Measurements from ENCODE around the gene DNAJC1.

The DNAJC1 gene

DNA sequence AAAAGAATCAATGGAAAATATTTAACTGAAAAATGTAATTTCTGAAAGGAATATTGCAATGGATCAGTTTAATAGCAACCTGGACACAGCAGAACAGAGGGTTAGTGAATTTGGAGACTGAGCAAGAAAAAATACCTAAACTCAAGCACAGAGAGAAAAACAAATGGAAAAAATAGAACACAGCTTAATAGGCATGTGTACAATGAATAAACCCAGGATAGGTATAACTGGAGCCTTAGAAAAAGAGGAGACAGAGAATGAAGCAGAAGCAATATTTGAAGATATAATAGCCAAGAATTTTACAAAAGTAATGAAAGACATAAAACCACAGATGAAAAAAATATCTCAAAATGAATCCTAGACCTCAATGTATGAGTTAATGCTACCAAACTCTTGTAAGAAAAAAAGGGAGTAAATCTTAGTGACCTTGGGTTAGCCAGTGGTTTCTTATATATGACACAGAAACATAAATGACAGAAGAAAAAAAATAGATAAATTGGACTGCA is 2.9 kb upstream of the DNAJC1 start:
- no peak for DNase-seq (ENCODE audit: low spot score)

DNA sequence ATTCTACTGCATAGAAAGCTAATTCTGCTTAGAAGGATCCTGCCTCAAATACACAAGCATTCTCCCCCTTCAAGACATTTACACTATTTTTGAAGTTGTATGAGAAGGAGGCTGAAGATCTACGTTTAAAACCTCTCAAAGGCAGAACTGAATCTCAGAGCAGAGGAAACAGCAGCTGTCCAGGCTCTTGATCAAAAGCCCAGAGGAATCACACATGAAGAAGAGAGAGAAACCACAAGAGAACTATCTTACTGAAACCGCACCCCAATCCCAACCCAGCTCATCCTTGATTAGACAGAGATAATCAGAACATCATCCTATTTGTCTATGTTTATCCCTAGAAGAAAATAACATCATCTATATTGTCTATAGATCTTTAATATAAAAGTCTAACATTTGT is 2.2 kb upstream of the DNAJC1 start:
- DNase-seq (ENCODE audit: low spot score) = no peak

DNA sequence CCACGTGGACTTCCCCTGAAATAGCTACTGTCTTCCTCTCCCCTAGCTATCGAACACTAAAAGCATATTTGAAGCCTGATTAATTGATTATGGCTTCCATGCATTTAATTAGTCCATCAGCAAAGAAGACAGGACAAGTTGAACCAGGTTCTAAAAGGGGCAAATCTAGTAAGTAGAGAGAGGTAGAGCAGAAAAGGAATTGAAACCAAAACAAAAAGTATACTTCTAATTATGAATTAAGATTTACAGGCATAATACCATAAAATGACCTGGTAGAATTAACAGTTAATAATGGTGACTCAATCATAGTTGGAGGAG is 393 bp upstream of the DNAJC1 start:
- no peak for DNase-seq (ENCODE audit: low spot score)

DNA sequence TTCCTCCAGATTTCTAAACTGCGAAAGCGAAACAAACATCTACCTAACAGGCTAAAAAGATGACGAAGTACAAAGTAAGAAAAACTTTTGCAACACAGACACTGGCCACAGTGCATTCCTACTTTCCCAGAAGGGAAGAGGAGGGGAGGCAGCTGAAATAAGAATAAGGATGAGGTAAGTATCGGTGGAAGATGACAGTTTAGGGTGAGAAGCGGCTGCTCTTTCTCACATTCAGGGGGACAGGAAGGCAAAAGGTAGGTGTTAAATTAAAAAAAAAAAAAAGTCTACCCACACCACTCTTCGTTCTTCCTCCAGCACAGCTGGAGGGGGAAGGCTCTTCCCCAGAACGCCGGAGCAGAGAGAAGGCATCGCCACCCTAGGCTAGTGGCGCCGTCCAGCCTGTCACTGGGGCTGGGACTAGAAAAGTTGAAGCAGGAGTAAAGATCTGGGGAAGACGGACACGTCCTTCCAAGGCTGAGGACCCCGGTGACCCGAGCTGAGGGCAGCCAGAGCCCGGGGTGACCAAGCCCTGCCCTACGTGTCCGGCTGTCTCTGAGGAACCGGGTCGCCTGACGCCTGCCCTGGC is 846 bp downstream of the DNAJC1 start:
- no peak for DNase-seq (ENCODE audit: low spot score)

DNA sequence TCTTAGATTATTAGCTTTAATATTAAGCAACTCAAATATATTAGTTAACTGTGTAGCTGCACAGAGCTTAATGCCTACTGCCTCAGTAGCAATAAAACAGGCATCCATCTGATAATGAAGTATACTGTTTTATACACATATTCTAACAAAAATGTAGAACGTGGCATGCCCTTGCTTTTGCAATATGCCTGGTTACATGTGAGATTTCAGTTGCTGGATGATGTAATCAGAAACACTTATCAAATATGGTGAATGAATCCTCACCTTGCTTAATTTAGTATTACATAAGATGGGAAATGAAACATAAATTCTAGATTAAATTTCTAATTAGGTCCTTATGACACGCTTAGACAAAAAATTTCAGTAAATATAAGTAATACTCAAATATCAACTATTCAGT is 8.0 kb downstream of the DNAJC1 start:
- DNase-seq (ENCODE audit: low spot score) = no peak

DNA sequence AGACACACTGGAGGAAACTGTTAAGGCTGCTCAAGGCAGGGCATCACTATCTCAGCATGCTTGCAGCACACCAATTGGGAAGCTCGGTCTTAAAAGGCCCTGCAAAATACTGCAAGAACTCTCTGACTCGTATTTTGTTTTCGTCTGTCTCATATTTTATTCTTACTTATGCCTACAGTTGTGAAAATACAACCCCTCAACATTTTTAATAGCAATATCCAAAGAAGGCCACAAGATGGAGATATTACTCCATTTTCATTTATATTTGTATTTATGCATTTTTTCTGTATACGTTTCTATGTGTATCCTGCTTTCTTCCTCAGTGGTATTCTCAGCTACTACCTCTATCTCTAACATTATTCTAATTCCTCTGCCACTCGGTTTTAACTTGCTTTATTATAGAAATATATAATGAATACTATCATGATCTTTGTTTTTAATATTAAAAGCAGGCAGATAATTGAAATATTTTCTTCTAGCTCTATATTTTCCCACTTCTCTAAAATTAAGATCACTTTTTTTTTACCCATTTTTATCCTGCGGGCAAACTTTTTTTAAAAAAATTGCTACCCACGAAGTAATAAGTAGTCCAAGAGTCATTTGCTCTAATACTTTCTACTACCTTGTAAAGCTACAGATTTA is 10.0 kb downstream of the DNAJC1 start:
- no peak for DNase-seq (ENCODE audit: low spot score)

DNA sequence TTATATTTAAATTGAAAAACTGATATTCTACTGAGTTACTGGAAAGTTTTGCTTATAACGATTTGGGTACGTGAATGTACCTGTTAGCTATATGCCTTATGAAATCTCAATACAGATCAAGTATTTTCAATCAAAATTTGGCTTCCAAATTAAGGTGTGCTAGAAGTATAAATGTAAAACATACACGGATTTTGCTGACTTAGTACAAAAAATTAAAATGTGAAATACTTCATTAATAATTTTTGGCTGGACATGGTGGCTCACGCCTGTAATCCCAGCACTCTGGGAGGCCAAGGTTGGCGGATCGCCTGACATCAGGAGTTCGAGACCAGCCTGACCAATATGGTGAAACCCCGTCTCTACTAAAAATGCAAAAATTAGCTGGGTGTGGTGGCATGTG is 11.7 kb downstream of the DNAJC1 start:
- DNase-seq (ENCODE audit: low spot score) = no peak

DNA sequence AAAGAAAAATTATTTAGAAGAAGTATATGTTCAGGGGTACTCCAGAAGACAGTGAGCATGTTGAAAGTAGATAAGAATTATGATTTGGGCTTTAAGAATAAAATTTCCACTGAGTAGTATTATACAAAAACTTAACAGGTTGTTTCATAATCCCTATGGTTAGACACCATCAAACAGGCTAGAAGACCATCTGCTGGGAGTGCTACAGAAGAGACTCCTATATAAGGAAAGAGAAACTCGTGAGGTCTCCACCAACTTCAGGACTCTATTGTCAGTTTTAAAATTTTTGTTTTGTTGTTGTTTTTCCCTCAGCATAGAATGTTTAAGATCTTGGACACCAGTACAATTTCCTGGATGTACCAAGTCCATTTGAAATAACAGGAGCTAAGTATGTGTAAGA is 13.1 kb downstream of the DNAJC1 start:
- no peak for DNase-seq (ENCODE audit: low spot score)

DNA sequence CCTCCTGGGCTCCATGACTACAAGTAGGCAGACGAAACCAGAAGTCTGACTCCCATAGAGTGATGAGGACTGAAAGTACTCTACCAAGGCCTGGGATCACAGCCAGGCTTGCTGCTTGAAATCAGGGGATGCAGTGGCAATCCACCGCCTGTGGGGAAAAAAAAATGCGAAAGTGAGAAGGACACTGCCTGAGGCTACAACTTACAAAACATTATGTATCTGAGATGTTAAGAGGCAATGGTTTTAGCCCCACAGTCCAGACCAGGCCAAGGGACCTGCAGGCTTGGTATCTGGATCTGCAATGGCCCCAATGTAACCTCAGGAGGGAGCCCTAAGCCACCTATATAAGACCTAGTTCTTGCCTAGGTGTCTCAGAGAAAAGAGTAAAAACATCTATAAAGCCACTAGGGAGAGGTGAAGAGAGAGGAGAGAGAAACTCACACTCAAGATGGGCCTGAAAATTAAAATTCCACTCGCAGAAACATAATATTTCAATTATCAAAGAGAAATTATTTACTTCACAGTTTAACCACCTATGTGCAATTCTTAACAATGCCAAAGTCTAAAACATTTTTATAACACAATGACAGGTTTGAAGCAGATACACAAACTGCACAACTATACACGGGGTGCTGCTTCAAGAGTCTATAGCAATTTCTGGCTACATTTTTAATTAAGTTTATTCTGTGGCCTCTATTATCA is 13.9 kb downstream of the DNAJC1 start:
- no peak for DNase-seq (ENCODE audit: low spot score)

DNA sequence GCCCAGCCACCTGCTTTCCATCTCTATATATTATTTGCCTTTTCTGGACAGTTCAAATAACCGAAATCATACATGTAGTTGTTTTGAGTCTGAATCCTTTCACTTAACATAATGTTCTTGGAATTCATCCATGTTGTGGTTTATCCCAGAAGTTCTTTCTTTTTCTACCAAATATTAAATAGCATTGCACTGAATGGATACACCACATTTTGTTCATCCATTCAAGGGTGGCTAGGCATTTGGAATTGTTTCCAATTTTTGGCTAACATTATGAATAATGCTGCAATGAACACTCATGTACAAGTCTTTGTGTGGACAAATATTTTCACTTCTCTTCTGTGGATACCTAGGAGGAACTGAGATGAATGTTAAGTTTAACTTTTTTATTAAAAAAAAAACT is 18.0 kb downstream of the DNAJC1 start:
- DNase-seq (ENCODE audit: low spot score) = no peak

DNA sequence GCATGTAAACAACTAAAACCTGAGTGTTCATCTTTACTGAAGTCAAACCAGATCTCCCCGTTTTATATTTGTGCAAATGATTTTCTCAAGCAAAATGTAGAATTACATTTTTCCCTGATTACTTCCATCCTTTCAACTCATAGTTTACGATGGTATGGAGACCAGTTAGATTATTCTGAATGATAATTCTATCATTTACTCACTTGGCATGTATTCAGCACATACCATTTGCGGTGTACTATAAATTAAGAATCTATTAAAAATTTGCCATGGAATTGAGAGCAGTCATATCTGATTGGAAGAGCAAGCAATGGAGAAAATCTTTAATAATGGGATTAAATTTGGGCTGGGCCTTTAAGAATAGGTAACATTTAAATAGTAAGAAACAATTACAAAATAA is 22.4 kb downstream of the DNAJC1 start:
- DNase-seq (ENCODE audit: low spot score) = no peak

DNA sequence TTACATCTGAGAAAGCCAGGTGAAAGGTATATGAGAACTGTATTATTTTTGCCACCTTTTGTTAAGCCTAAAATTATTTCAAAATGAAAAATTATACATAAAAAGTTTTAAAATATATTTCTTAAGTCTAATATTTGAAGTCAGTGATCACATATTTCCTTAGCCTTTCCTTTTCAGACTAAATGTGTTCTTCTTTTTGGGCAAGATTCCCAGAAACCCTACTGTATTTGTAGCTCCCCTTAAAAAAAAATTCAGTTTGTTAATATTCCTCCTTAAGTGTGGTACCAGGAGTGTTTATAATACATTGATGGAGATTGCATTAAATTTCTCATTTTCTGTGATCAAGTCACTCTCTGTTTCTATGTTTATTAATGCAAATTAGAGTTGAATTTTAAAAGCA is 22.8 kb downstream of the DNAJC1 start:
- DNase-seq (ENCODE audit: low spot score) = no peak

DNA sequence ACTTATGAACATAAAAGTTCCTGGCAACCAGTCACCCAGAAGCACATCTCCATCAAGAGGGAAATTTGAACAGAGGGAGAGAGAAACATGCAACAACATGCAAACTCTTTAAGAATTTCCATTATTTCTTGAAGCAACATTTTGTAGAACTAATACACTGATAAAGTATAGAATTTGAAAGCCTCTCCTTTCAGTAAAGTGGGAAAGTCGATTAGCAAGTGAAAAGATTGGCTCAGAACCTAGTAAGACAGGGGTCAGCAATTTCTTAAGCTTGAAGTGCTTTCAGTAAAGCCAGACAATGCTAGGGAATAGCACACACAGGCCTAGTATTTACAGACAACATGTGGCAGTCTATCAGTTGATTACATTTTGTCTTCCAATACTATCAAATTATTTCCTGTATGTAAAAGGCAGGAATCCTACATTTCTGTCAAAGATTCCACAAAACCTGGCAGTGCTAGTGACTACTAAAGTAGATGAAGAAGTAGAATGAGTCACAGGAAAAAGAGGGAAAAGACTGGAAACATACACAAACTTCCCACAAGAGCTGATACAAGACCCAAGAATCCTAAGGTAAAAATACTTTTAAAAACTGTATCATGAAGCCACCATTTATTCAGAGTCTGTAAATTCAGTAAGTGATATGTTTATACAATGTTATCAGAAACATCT is 25.2 kb downstream of the DNAJC1 start:
- no peak for DNase-seq (ENCODE audit: low spot score)

DNA sequence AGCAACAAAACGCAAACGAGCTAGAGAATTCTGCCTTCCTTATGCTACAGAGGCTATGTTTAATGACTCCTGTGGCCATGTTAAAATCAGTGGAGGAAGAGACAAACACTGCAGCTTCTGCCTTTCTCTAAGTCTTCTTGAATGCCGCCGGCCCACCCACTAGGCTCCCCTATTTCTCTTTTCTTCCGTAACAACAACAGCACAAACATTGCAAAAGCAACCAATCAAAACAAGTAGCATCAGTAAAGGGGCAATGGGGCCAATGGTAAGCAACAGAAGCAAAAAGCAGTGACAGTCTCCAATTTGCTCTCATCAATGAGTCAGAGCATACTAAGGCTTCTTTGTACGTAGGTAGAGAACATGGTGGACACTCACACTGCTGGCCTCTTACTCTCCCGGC is 26.8 kb downstream of the DNAJC1 start:
- no peak for DNase-seq (ENCODE audit: low spot score)

DNA sequence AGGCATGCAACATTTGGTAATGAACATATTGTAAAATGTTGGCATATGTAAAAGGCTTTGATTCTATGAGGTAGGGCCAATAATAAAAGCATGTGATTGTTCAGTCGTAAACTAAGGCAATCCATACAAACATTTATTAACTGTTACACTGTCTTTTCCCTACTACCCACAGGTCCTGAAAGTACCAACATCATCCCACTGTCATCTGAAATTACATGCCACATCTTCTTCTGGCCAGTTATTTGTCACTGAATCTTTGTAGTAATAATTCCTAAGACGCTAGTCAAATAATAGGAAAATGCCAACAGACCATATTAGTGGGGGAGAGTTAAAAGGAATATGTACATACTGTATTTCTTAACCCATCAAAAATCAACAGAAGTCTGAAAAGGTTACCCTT is 27.2 kb downstream of the DNAJC1 start:
- DNase-seq (ENCODE audit: low spot score) = no peak

DNA sequence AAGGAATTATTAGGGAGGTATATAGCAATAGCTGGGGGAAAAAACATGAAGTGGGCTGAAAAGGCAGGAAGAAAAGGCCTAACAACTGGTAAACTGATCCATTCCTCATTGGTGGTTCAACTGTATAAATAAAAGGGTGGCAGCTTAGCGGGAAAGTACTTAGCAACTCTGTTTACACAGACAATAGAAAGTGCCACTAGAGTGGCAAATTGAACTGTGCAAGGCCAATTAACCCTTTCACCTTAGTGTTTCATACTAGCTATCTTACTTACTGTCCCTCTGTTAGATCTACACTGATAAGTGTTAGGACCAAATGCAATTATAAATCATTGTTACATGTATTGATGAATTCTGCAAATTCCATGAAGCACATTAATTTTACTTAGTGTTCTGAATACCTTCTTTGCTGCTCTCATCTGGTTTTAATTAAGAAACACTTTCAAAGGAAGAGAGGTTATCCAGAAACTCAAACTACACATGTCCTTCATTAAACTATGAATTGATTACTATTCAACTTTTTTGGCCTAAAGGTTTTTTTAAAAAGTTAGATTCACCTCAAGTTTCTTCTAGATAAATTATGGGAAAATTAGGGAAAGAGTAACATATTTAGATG is 28.0 kb downstream of the DNAJC1 start:
- DNase-seq (ENCODE audit: low spot score) = no peak

DNA sequence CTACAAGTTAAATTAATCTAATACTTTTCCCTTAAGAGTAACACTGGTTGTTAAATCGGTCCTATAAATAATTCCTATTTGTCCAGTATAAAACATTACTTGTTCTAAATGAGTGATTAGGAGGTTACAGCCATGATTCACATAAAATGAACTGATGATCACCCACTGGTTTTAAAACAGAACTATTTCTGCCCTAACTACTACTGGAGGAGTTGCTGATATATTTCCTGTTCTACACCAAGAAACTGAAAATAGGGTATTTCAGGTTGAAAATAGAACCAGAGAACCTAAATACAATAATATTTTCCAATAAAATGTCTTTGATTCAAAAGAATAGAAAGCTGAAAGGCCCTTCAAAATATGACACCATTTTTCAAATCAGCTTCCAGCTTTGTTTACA is 30.9 kb downstream of the DNAJC1 start:
- no peak for DNase-seq (ENCODE audit: low spot score)

DNA sequence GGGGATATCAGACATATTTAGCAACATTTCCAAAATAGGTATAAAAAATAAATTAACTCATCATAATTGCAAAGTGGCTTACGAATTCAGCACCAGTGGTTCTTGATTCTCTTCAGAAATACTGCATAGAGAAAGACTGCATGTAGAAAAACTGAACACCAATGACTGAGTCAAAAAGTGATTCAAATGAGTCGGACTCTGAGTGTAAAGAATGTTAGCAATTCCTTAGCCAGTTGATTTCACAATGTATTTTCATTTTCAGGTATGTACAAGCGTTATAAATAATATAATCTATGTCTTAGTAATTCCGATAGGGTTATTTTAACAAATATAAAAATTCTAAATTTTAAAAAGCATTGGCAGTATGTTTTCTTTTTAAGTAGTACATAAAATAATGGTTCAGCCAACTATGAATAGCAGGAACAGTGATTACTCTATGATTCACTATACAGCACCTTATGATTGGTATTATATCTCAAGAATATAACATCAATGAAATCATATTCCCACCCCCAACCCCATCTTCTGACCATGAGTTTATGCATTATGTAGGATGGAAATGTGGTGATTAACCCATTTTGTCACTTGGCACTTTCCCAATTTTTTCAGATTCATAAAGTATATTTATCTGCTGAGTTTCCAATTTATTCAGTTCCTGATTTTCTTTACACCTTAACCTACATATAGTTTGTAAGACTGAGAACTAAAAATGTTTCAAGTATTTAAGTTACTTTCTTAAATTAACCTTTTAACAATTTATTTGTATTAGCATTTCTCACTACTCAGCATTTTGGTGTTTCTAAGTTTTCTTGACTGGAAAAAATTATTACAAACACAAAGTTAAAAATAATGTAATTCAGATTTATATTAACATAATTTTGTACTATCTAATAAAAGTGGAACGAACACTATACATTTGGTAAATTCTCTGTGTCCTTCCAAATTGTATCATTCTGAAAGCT is 33.9 kb downstream of the DNAJC1 start:
- DNase-seq (ENCODE audit: low spot score) = no peak

DNA sequence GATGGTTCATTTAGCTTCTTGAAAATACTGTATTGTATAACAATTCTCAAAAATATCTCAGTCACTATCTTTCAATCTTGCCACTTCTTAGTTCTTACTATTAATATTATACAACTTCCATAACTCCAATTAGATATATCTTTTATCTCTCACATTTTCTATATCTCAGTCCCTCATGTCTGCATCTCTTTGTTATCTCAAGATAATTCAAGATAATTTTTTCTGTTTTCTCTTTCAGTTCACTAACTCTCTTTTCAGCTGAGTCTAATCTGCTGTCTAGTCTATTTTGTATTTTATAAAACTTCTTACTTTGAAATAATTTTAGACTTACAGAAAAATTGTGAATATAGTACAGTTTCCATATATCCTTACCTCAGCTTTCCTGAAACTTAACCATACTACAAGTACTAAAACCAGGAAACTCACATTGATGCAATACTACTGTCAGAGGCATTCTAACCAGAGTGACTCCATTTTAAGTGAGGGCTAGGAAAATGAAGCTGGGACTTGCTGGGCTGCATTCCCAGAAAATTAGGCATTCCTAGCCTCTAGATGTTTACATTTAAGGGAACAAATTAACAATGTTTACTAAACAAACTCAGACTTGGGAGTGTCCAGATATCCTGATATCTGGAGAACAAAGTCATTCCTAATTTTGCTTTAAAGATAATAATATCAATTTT is 38.4 kb downstream of the DNAJC1 start:
- DNase-seq (ENCODE audit: low spot score) = no peak

DNA sequence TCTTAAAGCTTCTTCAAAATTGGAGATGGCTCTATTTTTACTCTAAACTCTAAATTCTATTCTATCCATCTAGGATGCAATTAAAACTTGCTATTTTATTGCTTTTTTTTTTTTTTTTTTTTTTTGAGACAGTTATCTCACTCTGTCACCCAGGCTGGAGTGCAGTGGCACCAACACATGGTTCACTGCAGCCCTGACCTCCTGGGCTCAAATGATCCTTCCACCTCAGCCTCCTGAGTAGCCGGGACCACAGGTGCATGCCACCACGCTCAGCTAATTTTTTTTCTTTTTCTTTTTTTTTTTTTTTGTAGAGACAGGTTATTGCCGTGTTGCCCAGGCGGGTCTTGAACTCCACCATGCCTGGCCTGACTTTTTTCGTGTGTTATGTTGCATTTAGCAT is 41.2 kb downstream of the DNAJC1 start:
- DNase-seq (ENCODE audit: low spot score) = no peak

DNA sequence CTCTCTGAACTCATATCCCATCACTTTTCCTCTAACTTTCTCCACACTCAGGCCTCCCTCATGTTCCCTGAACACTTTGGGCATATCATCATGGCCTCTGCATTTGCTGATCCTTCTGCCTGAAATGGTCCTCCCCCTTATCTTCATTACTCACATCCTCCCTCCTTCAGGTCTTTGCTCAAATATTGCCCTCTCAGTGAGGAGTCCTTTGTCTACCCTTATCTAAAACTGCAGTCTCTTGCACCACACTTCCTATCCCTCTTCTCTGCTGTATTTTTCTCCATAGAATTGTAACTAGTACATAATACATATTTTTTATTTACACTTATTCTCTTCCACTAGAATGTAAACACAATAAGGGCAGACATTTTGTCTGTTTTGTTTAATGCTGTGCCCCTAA is 41.7 kb downstream of the DNAJC1 start:
- DNase-seq (ENCODE audit: low spot score) = no peak
